Parathyroid adenoma (tissue), 2 donors: Measurements from ENCODE around the gene NAGPA.

ENCODE experiments used
- H2AFZ ChIP-seq: fragments of 300-600 bp; sonication (generic); one replicate; pipeline ENCODE4 v1.7.0; 2017; ENCODE audit warnings: antibody characterized with exemption, mild to moderate bottlenecking
- H3K27ac ChIP-seq: fragments of 300-600 bp; sonication (generic); one replicate; pipeline ENCODE4 v1.7.0; 2017
- H3K27me3 ChIP-seq: fragments of 300-600 bp; sonication (generic); one replicate; pipeline ENCODE4 v1.7.0; 2017; ENCODE audit warnings: low read length; ENCODE audit not compliant: control insufficient read depth, insufficient read depth
- H3K36me3 ChIP-seq: fragments of 300-600 bp; sonication (generic); one replicate; pipeline ENCODE4 v1.7.0; 2017; ENCODE audit warnings: low read length; ENCODE audit not compliant: control insufficient read depth, insufficient read depth
- H3K4me1 ChIP-seq: fragments of 300-600 bp; sonication (generic); one replicate; pipeline ENCODE4 v1.7.0; 2017; ENCODE audit warnings: control low read depth
- H3K4me2 ChIP-seq: fragments of 300-600 bp; sonication (generic); one replicate; pipeline ENCODE4 v1.7.0; 2017; ENCODE audit warnings: low read length
- H3K4me3 ChIP-seq: fragments of 300-600 bp; sonication (generic); one replicate; pipeline ENCODE4 v1.7.0; 2017; ENCODE audit warnings: low read depth, low read length
- H3K79me2 ChIP-seq: fragments of 300-600 bp; sonication (generic); one replicate; pipeline ENCODE4 v1.7.0; 2017; ENCODE audit warnings: control low read depth
- H3K9ac ChIP-seq: fragments of 300-600 bp; sonication (generic); one replicate; pipeline ENCODE4 v1.7.0; 2017; ENCODE audit warnings: mild to moderate bottlenecking
- H3K9me3 ChIP-seq: fragments of 300-600 bp; sonication (generic); one replicate; pipeline ENCODE4 v1.7.0; 2017; ENCODE audit warnings: low read length; ENCODE audit not compliant: control insufficient read depth
- CTCF ChIP-seq: fragments of 300-600 bp; sonication (generic); IDR thresholded peaks from one replicate; pipeline ENCODE4 v1.7.0; 2017; ENCODE audit warnings: antibody characterized with exemption, mild to moderate bottlenecking
- donor health status: primary hyperparathyroidism.

NAGPA gene

GRCh38 chr16:4987580-4988374 is 46.0 kb downstream of the NAGPA start:
- no peak overlapping the region for H3K4me3 ChIP-seq
- H2AFZ ChIP-seq, result no peak overlapping the region
- H3K4me2 ChIP-seq, result no peak overlapping the region
- H3K9me3 ChIP-seq, result no peaks in the 10 kb centered on the region
- H3K9ac ChIP-seq, result no peak overlapping the region
- H3K79me2 ChIP-seq, result no peaks in the 10 kb centered on the region
- no peak overlapping the region for H3K27ac ChIP-seq
- no peaks in the 10 kb centered on the region for H3K4me1 ChIP-seq
- TF ChIP-seq CTCF, result no peak
- H3K36me3 ChIP-seq, result no peaks in the 10 kb centered on the region
- no peaks in the 10 kb centered on the region for H3K27me3 ChIP-seq

- H3K36me3 ChIP-seq, result no peaks in the 10 kb centered on the region
- H3K4me1 ChIP-seq, result no peaks in the 10 kb centered on the region
- no peak overlapping the region for H3K4me2 ChIP-seq
- H3K27me3 ChIP-seq, result no peaks in the 10 kb centered on the region
- H3K27ac ChIP-seq, result no peak overlapping the region
- no peak for TF ChIP-seq CTCF
- no peak overlapping the region for H3K4me3 ChIP-seq
- H3K79me2 ChIP-seq, result no peaks in the 10 kb centered on the region
- H3K9ac ChIP-seq, result no peak overlapping the region
- H3K9me3 ChIP-seq, result no peaks in the 10 kb centered on the region
- H2AFZ ChIP-seq, result no peak overlapping the region
Observed at GRCh38 chr16:4987250-4987579, 46.5 kb downstream of the NAGPA start.

GRCh38 chr16:4984174-4984990 is 49.4 kb downstream of the NAGPA start:
- H3K79me2 ChIP-seq, result no peaks in the 10 kb centered on the region
- H3K4me1 ChIP-seq, result no peaks in the 10 kb centered on the region
- no peak overlapping the region for H3K4me3 ChIP-seq
- H3K27ac ChIP-seq, result no peak overlapping the region
- no peak overlapping the region for H3K4me2 ChIP-seq
- no peaks in the 10 kb centered on the region for H3K36me3 ChIP-seq
- TF ChIP-seq CTCF, result no peak
- no peaks in the 10 kb centered on the region for H3K27me3 ChIP-seq
- H3K9ac ChIP-seq, result no peak overlapping the region
- H2AFZ ChIP-seq, result no peak overlapping the region
- H3K9me3 ChIP-seq, result no peaks in the 10 kb centered on the region

DNA sequence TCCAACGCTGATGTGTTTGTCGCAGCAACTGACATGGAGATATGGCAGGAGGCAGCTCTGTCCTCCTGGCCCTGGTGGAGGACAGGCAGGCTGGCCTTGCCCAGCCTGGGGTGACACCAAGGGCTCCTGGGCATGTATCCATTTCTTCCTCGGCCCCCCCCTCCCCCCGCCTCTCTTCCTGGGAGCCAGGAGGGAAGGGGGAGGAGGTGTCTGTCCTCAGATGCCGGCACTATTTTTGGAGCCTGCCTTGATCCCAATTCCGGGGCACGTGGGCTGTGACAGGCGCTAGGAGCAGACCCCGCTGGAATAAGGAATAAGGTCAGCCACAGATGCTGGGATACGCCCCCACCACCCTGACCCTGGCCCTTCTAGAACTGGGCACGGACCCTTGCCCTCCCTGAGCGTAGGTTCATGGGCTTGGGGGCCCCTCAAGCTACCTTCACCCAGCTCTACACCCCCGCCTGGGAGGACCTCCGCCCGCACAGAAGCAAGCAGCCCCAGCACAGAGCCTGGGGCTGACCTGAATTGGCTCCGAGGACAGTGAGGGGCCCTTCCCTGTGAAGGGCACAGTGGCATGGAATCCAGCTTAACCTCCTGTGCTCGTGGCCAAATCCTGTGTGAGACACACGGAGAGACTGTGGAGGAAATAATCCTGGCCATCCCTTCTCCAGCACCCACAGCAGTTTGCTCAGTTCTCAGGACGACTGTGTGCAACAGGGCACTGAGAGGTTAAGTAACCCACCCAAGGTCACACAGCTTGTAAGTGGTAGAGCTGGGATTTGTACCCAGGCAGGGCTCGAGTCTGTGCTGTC is 51.5 kb downstream of the NAGPA start:
- Histone ChIP-seq H3K9ac (no peak overlapping the region), H3K9me3 (no peaks in the 10 kb centered on the region), H3K27me3 (no peaks in the 10 kb centered on the region), H3K36me3 (no peaks in the 10 kb centered on the region), H3K4me2 (no peak overlapping the region), H2AFZ (no peak overlapping the region), H3K4me1 (no peaks in the 10 kb centered on the region), H3K4me3 (no peak overlapping the region), H3K27ac (no peak overlapping the region), H3K79me2 (no peaks in the 10 kb centered on the region)
- no peak for TF ChIP-seq CTCF
